ENCODE data around the gene STAM.

DNA sequence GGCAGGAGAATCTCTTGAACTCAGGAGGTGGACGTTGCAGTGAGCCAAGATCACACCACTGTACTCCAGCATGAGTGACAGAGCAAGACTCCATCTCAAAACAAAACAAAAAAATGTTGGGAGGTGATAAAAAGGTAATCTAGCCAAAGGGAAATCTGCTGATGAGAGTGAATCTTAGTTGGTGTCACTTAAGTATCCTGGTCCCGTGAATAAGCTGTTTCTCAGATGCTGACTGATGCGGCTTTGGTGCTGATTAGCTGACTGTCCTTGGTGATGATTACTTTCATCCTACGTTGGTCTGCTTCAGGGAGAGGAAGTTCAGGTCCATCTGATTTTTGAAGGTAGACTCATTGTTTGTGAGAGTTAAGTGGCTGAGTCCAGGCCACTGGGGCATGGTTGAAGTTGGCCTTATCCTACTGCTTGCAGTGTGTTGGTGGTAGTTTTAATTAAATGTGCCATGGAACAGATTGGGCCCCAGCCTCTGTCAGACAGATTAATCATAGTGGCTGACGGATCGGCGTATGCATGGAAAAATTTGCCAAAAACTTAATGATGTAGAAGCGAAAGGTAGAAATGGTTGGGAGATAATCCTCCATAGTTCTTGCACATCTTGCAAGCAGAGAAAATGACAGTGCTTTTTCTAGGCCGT lies 90.6 kb downstream of the STAM start:
- TF ChIP-seq, protein P1, sequence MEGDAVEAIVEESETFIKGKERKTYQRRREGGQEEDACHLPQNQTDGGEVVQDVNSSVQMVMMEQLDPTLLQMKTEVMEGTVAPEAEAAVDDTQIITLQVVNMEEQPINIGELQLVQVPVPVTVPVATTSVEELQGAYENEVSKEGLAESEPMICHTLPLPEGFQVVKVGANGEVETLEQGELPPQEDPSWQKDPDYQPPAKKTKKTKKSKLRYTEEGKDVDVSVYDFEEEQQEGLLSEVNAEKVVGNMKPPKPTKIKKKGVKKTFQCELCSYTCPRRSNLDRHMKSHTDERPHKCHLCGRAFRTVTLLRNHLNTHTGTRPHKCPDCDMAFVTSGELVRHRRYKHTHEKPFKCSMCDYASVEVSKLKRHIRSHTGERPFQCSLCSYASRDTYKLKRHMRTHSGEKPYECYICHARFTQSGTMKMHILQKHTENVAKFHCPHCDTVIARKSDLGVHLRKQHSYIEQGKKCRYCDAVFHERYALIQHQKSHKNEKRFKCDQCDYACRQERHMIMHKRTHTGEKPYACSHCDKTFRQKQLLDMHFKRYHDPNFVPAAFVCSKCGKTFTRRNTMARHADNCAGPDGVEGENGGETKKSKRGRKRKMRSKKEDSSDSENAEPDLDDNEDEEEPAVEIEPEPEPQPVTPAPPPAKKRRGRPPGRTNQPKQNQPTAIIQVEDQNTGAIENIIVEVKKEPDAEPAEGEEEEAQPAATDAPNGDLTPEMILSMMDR (IDR thresholded peaks at IDR 0.05) = no peak
- TF ChIP-seq RCOR1 (IDR thresholded peaks at IDR 0.05; ENCODE audit: low read length) = no peak
- no peak for TF ChIP-seq POLR2AphosphoS5 (IDR thresholded peaks at IDR 0.05; ENCODE audit: low read depth, low read length)
- no peak for TF ChIP-seq JUND (IDR thresholded peaks at IDR 0.05)
- TF ChIP-seq EZH2phosphoT487 (IDR thresholded peaks at IDR 0.05; ENCODE audit: borderline replicate concordance, low read depth) = no peak
- TF ChIP-seq, protein P2, sequence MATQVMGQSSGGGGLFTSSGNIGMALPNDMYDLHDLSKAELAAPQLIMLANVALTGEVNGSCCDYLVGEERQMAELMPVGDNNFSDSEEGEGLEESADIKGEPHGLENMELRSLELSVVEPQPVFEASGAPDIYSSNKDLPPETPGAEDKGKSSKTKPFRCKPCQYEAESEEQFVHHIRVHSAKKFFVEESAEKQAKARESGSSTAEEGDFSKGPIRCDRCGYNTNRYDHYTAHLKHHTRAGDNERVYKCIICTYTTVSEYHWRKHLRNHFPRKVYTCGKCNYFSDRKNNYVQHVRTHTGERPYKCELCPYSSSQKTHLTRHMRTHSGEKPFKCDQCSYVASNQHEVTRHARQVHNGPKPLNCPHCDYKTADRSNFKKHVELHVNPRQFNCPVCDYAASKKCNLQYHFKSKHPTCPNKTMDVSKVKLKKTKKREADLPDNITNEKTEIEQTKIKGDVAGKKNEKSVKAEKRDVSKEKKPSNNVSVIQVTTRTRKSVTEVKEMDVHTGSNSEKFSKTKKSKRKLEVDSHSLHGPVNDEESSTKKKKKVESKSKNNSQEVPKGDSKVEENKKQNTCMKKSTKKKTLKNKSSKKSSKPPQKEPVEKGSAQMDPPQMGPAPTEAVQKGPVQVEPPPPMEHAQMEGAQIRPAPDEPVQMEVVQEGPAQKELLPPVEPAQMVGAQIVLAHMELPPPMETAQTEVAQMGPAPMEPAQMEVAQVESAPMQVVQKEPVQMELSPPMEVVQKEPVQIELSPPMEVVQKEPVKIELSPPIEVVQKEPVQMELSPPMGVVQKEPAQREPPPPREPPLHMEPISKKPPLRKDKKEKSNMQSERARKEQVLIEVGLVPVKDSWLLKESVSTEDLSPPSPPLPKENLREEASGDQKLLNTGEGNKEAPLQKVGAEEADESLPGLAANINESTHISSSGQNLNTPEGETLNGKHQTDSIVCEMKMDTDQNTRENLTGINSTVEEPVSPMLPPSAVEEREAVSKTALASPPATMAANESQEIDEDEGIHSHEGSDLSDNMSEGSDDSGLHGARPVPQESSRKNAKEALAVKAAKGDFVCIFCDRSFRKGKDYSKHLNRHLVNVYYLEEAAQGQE (IDR thresholded peaks at IDR 0.05; ENCODE audit: low read depth, low read length) = no peak
- TF ChIP-seq EP300 (IDR thresholded peaks at IDR 0.05; ENCODE audit: borderline replicate concordance in 1 of 2, low read depth in 1 of 2, low read length in 1 of 2) = no peak
- TF ChIP-seq TEAD4 (IDR thresholded peaks at IDR 0.05; ENCODE audit: borderline replicate concordance, insufficient read depth) = no peak
- no peak for TF ChIP-seq USF1 (IDR thresholded peaks at IDR 0.05; ENCODE audit: borderline replicate concordance, low read depth)
- TF ChIP-seq TAF1 (IDR thresholded peaks at IDR 0.05; ENCODE audit: borderline replicate concordance, low read depth, low read length) = no peak
- TF ChIP-seq, protein P3, sequence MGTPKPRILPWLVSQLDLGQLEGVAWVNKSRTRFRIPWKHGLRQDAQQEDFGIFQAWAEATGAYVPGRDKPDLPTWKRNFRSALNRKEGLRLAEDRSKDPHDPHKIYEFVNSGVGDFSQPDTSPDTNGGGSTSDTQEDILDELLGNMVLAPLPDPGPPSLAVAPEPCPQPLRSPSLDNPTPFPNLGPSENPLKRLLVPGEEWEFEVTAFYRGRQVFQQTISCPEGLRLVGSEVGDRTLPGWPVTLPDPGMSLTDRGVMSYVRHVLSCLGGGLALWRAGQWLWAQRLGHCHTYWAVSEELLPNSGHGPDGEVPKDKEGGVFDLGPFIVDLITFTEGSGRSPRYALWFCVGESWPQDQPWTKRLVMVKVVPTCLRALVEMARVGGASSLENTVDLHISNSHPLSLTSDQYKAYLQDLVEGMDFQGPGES (IDR thresholded peaks at IDR 0.05; ENCODE audit: low read depth, low read length) = no peak

Data from SK-N-SH (cell line).